GM21528 (cell line): ENCODE results near the gene CPA1.

Experiments used
- ATAC-seq: cut with Tn5 transposase; IDR thresholded peaks from one replicate; pipeline ENCODE4 v1.9.1; 2021; ENCODE audit warnings: mild to moderate bottlenecking, moderate library complexity; ENCODE audit not compliant: unreplicated experiment, low FRiP score

Gene CPA1

GRCh38 chr7:130421684-130422083 is 41.4 kb downstream of the CPA1 start:
- ATAC-seq = no peak

- no peak for ATAC-seq
Measured at GRCh38 chr7:130423501-130424037, 43.3 kb downstream of the CPA1 start.

GRCh38 chr7:130425796-130426195 is 45.5 kb downstream of the CPA1 start:
- ATAC-seq = no peak

GRCh38 chr7:130426564-130426963 is 46.3 kb downstream of the CPA1 start:
- no peak for ATAC-seq

- ATAC-seq = no peak
Measured at GRCh38 chr7:130429019-130429418, 48.7 kb downstream of the CPA1 start.

GRCh38 chr7:130430115-130430514 is 49.8 kb downstream of the CPA1 start:
- ATAC-seq = no peak

- ATAC-seq = no peak
Measured at GRCh38 chr7:130430841-130431666, 50.8 kb downstream of the CPA1 start.

GRCh38 chr7:130432886-130433285 is 52.6 kb downstream of the CPA1 start:
- no peak for ATAC-seq

GRCh38 chr7:130433301-130433700 is 53.0 kb downstream of the CPA1 start:
- ATAC-seq = no peak

GRCh38 chr7:130435311-130435854 is 55.1 kb downstream of the CPA1 start:
- no peak for ATAC-seq

GRCh38 chr7:130436253-130436652 is 56.0 kb downstream of the CPA1 start:
- ATAC-seq = no peak
